GM11168 (cell line): Measurements from ENCODE around the gene CYP2C19.
"Not testable (repeated sequence)": the region's sequence is repeated elsewhere in the genome, so short reads cannot be mapped to it uniquely, and the experiment has no call there.

ENCODE experiments used
- in situ Hi-C: fragments of 300-500 bp; cut with MboI; formaldehyde crosslinking; loops from one replicate; pipeline ENCODE4 v1.12.0; 2022; ENCODE audit warnings: low sequenced_read_pairs; ENCODE audit not compliant: unreplicated experiment

CYP2C19 gene

GRCh38 chr10:94859086-94859485 lies 96.6 kb downstream of the CYP2C19 start:
- in situ Hi-C loops, result no loop called here

GRCh38 chr10:94878649-94879048 lies 116.2 kb downstream of the CYP2C19 start:
- in situ Hi-C loops, result no loop called here

- in situ Hi-C loops, result no loop called here
Measured at GRCh38 chr10:94879214-94879613, 116.7 kb downstream of the CYP2C19 start.

GRCh38 chr10:94889123-94889522 lies 126.6 kb downstream of the CYP2C19 start:
- in situ Hi-C loops, result no loop called here

- in situ Hi-C loops, result no loop called here
Measured at GRCh38 chr10:94890264-94891022, 128.0 kb downstream of the CYP2C19 start.

GRCh38 chr10:94898414-94898813 lies 135.9 kb downstream of the CYP2C19 start:
- in situ Hi-C loops, result not testable (repeated sequence)

GRCh38 chr10:94902080-94902479 lies 139.6 kb downstream of the CYP2C19 start:
- in situ Hi-C loops, result no loop called here

- in situ Hi-C loops, result no loop called here
Measured at GRCh38 chr10:94902570-94902969, 140.1 kb downstream of the CYP2C19 start.
